ENCODE measurements around the gene MAP4K1. TPM values are rescaled to one million over a fixed set of nuclear protein-coding genes. Genes with fewer than 3 reads are reported as not detected.
"Not testable (repeated sequence)": the region's sequence is repeated elsewhere in the genome, so short reads cannot be mapped to it uniquely, and the experiment has no call there.

Gene MAP4K1
- total RNA-seq, 1 donor from 2014 or later: not detected

DNA sequence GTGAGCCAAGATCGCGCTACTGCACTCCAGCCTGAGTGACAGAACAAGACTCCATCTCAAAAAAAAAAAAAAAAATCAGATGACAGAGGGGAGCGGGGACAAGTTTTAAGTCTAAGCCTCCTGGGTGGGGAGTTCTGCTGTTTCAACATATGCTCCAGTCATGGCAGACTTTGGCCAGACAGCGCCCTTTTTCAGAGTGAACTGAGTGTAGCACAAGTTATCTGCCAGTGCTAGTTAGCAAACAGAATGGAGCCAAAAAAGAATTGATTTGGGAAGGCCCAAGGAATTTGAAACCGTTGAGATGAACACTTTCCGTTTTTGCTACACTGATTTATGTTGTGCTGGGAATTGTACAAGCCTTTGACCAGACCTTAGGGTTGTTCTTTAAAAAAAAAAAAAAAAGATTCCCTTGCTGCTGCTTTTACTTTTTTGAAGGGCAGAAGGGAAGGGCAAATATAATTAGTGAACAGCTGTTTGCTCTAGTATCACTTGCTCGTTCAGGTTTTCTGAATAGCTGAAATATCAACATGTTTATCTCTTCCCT is 35.3 kb upstream of the MAP4K1 start:
- no peak for DNase-seq (ENCODE audit: extremely low read depth, low read depth, low spot score)

GRCh38 chr19:38650911-38651584 is 33.3 kb upstream of the MAP4K1 start:
- no peak for DNase-seq (ENCODE audit: extremely low read depth, low read depth, low spot score)

DNA sequence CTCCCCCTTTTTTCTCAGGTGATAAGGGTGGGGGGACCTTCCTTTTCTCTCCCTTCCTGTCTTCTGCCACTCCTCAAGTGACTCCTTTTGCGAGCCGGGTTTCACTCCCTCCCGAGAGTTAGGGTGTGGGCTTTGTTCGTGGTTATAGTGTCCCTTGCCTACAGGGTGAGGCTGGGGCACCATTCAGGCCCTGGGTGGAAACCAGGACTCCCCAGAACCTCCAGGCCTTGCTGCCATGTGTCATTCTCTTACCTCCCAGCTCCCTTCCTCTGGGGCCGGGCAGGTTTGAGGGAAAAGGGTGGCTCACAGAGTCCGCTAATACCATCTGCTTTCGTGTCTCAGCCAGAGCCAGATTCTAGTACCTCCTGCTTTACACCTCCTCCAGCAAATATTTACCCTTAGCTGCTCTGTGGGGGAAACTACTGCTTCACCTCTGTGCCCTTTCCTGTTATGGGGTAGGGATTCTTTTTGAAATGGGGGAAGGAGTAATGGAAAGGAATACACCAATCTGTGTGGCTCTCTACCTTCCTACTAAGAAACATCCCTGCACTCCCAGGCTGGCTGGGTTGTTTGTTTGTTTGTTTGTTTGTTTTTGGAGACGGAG is 32.5 kb upstream of the MAP4K1 start:
- DNase-seq (ENCODE audit: extremely low read depth, low read depth, low spot score): no peak

- DNase-seq (ENCODE audit: extremely low read depth, low read depth, low spot score): no peak
Observed at GRCh38 chr19:38649305-38650171, 31.8 kb upstream of the MAP4K1 start.

GRCh38 chr19:38648769-38649304 is 31.1 kb upstream of the MAP4K1 start:
- no peak for DNase-seq (ENCODE audit: extremely low read depth, low read depth, low spot score)

- DNase-seq (ENCODE audit: extremely low read depth, low read depth, low spot score): no peak
Observed at GRCh38 chr19:38647966-38648768, 30.4 kb upstream of the MAP4K1 start.

- DNase-seq (ENCODE audit: extremely low read depth, low read depth, low spot score): no peak
Observed at GRCh38 chr19:38647368-38647965, 29.7 kb upstream of the MAP4K1 start, which contains the start of gene ACTN4. Gene ACTN4, plus strand, starts transcription at chr19:38647649. Its CDS starts 97 bp downstream, at chr19:38647746.

DNA sequence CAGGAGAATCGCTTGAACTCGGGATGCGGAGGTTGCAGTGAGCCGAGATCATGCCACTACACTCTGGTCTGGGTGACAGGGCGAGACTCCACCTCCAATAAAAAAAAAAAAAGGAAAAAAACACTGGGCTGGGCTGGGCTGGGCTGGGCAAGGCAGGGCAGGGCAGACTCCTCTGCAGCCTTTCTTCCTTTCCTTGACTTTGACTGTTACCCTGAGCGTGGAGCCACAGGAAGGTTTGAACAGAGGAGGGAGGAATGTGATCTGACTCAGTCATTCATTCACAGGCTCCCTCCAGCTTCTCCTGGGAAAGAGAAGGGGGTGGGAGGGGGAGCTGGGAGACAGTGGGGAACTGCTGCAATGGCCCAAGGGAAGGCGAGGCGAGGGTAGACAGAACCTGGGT is 27.0 kb upstream of the MAP4K1 start:
- DNase-seq (ENCODE audit: extremely low read depth, low read depth, low spot score): no peak

GRCh38 chr19:38642176-38642575 is 24.4 kb upstream of the MAP4K1 start:
- DNase-seq (ENCODE audit: extremely low read depth, low read depth, low spot score): no peak

DNA sequence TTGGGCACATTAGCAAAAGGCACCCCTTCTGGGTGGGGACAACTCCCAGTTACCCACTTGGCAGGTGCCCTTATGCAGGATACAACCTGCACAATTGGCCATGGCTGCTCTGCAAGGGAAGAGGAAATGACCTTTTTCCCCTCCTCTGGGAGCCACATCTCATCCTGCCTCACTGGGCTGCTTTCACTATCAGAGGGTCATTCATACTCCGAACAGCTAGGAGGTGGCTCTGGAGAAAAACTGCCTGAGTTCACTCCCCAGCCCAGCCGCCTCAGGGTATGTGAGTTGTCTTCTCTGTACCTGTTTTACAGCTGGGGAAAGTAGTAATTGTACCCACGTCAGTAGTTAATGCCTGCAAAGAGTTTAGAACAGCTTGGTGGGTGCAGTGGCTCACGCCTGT is 22.6 kb upstream of the MAP4K1 start:
- no peak for DNase-seq (ENCODE audit: extremely low read depth, low read depth, low spot score)

DNA sequence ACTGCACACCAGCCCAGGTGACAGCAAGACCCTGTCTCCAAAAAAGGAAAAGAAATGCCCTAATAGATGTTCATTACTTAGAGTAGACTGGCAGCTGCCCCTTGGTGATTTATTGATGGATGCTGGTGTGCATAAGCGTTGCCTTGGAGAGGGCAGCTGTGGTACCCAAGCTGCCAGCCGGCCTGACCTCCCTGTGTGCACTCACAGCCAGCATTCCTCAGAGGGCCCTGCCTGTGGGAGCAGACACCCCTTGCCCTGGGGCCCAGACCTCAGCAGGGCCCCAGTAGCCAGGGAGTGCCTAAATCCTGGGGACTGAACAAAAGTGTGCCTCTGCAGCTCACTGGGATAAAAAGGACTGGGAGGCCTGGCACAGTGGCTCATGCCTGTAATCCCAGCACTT is 21.9 kb upstream of the MAP4K1 start:
- DNase-seq (ENCODE audit: extremely low read depth, low read depth, low spot score): no peak

DNA sequence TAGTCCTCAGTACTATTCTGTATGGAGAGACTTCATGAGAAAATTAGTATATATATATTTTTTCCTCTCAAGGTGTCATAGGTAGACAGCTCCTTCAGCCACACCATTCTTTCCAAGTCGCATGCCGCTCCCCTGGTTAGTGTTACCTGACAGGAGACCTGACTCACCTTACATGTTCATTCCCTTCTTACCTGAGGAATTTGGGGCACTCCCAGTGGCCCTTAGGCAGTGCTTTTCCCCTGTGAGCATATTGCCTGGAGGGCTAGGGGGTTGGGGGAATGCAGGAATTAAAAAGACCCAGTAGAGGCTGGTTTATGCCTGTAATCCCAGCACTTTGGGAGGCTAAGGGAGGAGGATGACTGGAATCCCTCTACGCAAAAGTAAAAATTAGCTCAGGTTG is 20.7 kb upstream of the MAP4K1 start:
- DNase-seq (ENCODE audit: extremely low read depth, low read depth, low spot score): no peak

DNA sequence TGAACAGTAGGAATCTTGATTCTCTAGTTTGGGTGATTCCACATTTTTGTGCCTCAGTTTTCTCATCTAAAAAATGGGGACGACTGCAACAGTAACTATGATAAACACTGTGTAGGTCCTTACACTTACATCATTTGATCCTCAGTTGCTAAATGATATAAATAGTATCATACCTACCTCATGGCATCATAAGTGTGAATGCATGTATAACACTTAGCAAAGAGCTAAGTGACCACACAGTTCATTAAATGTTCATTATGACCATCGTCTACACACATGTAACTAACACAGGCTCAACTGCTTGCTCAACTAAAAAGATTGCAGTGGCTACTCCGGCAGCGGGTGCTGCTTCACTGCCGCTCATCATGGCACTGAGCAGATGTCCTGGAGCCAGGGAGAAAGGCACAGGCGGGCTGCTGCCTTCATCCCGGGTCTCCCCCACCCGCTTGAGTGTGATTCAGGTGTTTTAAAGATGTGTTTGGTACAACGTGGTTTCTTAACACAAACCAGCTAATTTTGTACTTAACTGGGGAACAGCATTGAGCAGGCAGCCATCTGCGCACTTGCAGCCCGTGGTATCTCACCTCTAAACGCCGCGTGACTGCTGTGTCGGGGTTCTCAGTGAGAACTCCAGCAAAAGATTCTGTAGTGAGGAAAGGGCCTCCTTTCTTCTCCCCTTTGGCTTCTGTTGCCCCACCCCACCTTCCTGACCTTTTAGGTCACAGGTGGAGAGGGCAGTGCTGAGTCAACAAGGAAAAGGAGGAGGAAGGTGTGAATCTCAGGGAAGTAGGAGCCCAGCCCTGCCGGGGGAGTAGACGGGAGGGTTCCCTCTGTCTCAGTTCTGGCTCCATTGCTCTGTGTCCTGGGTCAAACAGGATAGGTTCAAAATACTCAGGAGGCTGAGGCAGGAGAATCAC is 18.0 kb upstream of the MAP4K1 start:
- no peak for DNase-seq (ENCODE audit: extremely low read depth, low read depth, low spot score)

DNA sequence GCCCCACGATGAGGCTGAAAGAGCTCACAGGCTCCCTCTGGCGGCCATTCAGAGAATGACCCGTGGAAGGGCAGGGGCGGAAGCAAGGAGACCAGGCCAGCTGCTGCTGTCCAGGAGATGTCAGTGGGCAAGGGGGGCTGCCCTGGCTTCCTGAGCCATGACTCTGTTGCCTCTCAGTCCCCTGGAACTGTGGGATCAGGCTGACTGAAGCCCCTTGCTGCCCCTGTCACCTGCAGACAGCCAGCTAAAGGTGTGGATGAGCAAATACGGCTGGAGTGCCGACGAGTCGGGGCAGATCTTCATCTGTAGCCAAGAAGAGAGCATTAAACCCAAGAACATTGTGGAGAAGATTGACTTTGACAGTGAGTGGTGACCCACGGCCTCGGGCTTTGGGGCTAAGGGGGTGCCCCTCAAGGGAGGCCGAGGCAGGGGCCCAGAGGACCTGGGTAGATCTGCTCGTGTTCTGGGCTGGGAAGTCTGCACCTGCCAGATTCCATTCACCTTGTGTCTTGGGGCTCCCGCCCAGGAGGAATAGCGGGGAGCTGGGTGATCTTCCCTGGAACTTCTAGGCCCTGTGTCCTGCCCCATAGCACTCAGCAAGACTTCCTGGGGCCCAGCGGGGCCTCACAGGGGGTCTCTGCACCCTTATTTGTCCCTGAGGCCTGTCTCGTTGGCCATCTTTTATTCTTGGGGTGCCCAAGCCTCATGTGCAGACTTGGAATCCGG is 17.2 kb upstream of the MAP4K1 start:
- no peak for DNase-seq (ENCODE audit: extremely low read depth, low read depth, low spot score)

DNA sequence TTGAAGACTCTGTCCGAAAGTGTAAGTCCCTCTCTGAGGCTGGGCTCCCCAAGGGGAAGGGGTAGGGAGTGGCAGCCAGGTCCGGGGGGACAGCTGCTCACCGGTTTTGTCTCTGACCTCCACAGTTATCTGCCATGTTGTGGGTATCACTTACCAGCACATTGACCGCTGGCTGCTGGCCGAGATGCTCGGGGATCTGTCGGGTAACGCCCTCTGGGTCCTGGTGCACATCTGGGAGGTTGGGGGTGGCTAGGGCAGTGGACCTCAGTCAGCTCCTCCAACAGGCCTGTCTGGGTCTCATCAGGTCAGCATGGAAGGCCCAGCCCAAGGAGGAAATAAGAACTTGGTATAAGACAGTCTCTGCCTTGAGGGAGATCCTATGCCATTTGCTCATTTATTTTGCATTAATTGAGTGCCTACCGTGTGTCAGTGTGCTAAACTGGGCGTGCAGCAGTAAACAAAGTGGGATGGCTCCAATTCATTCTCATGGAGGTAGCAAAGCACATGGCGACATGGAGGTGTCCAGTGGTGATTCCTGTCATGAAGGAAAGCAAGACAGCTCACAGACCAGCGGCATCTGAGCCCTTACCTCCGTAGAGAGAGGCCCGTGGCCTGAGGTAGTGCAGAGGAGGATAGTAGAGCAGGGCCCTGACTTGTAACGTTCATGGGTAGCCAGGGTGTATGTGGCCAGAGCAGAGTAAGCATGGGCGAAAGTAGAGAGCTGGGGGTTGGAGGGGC is 14.9 kb upstream of the MAP4K1 start:
- DNase-seq (ENCODE audit: extremely low read depth, low read depth, low spot score): no peak

DNA sequence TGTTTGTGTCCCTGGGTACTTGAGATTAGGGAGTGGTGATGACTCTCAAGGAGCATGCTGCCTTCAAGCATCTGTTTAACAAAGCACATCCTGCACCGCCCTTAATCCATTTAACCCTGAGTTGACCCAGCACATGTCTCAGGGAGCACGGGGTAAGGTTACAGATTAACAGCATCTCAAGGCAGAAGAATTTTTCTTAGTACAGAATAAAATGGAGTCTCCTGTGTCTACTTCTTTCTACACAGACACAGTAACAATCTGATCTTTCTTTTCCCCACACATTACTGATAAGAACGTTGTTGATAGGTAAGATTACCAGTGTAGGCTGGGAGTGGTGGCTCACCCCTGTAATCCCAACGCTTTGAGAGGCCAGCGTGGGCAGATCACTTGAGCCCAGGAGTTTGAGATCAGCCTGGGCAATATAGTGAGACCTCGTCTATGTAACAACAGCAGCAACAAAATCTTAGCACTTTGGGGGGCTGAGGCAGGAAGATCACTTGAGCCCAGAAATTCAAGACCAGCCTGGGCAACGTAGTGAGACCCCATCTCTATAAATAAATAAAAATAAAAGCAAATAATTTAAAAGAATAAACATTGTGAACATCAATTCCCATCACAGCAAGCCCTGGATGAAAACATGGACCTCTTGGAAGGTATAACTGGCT is 14.2 kb upstream of the MAP4K1 start:
- DNase-seq (ENCODE audit: extremely low read depth, low read depth, low spot score): not testable (repeated sequence)

- not testable (repeated sequence) for DNase-seq (ENCODE audit: extremely low read depth, low read depth, low spot score)
Observed at GRCh38 chr19:38631301-38631700, 13.5 kb upstream of the MAP4K1 start.
